GM18858 (cell line): Measurements from ENCODE around the gene NPAS3.

ENCODE experiments used
- ATAC-seq: cut with Tn5 transposase; IDR thresholded peaks from one replicate; pipeline ENCODE4 v1.9.1; 2021; ENCODE audit not compliant: unreplicated experiment

Gene NPAS3

DNA sequence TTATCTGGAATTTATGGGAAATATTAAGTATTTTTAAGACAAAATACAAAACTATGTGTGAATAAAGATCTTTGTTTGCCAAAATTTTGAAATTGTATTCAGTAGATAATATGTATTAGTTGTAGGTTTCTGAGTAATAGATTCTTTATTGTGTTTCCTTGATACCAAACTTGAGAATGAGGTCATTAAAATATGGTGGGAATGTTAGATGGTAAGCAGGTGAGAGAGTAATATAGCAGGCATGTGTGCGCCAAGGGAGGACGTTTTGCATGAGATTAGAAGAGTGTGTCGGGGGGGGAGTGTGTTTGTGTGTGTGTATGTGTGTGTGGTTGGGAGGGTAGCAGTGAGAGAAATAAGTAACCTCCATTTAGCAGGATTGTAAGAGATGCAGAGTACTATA lies 376.5 kb downstream of the NPAS3 start:
- ATAC-seq = no peak

DNA sequence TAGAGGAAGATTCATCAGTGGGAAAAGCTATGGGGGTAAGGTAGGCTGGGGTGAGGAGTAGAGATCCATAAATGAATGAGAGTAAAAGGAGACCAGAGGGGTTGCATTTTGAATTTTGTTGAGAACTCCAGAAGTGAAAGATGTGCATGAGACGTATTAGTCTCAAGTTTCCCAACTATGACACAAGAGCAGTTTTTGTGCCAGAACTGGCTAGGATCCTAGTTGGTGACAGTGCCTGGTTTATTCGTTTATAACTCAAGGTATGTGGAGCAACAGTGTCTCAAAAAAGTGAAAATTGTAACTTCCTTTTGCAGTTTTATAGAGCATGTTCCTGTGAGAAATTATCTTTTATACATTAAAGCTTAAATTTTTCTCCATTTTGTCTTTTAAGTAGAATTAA lies 377.0 kb downstream of the NPAS3 start:
- ATAC-seq = no peak

DNA sequence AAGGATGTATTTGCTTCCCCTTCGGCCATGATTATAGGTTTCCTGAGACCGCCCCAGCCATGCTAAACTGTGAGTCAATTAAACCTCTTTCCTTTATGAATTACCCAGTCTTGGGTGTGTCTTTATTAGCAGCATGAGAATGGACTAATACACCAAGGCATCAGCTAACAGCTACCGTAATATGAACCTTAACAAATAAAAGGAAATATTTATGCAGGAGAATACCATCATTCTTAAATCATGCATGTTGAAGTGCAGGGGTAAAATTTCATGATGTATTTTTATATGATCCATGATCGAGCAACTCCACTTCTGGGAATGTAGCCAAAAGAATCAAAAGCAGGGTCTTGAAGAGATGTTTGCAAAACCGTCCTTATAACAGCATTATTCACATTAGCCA lies 379.0 kb downstream of the NPAS3 start:
- no peak for ATAC-seq

DNA sequence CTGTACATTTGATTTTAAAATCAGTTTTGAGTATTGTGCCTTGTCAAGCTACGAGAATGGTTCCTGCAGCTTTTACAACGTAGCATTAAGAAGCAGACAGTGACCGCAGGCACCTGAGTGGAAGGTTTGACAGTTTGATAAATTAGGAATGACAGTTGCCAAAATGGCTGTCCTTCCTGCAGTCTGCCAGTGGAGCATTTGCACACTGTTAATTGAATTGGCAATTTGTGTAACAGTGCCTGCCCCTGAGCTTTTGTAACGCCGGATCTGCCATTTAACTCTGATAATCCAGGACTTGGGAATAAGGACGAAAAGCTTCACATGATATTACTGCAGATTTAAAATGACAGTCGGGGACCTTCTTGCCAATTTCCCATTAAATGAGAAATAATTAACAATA lies 385.3 kb downstream of the NPAS3 start:
- ATAC-seq = no peak

DNA sequence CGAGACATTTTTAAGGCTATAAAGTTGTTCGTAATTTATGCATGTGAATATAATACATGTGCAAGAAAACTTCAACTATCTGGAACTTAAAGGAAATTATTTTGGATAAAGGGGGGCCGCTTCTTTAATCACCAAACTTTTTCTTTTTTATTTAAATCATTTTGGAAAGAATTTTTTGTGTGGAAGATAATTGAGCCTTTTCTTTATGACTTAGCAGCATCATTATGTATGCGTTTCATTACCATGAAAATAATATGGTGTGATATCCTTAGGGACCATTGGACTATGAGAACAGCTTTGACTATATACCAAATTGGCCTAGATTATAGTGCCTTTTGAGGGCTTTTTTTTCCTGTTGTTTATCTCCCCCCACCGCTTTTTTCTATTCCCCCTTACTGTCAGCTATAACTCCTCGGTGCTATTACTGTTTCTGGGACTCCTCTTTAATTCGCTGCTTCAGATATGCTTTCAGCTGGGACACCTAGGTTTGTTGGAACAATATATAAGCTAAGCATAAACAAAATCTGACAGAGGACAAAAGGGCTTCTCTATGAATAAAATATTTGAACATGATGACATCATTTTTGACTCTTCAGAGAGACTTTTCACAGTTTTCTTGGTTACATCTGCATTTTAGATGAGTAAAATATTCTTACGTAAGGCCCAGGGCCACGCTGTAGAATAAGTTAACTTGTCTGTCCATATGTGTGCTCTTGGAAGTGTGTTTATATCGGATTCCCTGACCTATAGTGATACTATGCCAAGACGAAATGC lies 392.7 kb downstream of the NPAS3 start:
- no peak for ATAC-seq

DNA sequence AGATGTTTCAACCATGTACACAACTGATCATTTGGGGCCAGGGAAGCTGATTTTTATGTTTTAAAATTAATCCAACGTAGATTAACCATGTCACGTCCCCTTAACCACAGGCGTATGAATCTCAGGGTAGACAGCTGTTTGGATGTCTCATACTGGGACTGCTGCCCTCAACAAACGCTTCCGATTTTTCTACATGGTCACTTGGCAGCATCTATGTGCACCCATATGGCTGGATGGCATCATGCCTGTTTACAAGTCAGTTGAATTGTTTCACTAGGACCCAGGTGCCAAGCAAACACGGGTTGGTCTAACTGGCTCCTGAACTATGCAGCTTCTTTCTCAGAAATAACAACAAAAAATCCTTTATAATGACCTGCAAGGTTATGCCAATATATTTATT lies 393.8 kb downstream of the NPAS3 start:
- ATAC-seq = no peak

DNA sequence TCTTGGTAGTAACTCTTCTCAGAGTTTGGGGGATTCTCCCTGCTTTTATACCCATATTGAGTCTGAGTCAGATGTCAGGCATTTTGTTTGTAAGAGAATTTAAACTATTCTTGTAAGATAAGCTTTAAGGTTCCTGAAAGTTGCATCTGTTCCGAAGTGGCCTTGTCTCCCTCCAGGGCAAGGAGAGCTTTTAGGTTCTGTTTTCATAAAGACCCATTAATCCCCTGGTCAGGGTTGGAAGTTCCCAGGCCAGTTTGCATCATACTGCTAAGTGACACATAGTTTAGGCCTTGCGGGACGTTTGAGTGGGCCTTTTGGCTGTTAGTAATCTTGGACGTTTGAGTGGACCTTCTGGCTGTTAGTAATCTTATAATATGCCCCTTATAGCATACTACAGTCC lies 396.7 kb downstream of the NPAS3 start:
- no peak for ATAC-seq

DNA sequence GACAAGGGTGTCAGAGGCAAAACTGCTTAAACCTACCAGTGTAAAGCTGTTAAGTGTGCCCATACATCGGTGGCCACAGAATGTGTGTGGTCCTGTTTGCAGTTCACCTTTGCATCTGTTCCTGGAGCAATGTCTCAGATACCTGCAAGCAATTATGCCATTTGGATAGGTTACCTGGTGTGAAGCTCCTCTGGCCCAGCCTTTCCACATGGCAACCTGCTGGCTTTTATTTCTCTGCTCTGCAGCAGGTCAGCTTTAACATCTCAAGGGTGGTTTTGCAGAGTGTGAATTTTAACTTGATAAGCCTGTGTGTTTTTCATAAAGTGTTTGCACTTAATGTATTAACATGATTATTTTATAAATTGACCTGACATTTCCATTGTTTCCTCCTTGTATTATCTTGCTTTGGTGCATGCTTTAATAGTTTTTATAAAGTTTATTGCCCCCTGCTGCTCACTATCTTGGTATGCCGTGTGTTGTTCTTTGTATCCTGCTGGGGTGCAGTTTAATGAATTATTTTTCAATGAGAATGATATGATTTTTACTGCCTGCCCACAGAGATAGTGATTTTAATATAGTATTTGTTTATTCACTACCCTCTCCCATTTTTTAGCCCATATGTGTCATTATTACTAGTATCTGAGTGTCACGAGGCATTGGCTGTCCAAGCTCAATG lies 403.8 kb downstream of the NPAS3 start:
- no peak for ATAC-seq

DNA sequence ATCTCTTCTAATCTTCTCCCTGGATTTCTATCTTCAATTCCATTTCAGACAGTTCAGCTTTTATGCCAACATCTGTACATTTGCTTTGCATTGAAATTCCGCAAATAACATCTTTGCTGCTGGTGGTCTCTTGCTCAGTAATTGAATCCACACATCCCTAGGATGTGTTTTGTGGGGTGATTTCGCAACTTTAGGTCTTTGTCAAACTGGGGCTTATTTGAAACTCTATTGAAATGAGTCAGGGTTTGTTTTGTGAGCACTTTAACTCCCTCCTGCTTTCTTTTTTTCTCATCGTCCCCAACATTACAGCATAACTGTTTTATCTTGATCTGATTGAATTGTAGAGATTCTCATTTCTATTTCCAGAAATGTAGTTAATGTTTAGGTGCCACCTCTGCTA lies 404.3 kb downstream of the NPAS3 start:
- no peak for ATAC-seq

DNA sequence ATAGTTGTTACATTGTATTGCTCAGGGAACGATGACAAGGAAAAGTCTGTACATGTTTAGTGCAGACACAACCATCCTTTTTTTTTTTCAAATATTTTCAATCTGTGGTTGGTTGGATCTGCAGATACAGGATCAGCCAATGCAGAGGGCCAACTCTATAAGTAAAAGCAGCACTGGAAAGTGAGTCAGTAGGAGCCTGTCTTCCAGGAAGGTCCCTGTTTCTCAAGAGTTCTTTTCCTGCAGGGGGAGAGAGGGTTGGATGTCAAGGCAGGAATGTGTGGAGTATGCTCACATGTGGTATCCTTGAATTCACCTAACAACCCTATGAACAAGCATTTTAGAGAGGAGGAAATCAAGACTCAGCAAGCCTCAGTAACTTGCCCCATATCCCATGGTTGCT lies 409.1 kb downstream of the NPAS3 start:
- ATAC-seq = no peak

DNA sequence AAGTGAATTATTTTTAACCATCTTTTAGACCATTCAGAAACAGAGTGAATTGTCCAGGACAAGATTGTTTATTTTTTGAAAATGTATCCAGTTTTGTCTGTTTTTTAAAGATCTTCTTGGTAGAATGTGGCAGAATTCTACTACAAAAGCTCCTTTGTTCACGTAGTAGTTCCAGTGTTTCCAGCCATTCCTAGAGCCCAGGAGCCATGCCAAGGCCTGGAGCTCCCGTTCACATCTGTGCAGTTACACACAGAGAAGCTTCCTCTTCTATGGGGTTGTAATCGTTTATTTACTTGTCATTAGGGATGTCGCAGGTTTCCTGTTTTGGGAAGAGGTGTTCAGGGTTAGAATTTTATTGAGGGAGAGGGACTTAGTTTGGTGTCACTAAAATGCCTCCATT lies 409.8 kb downstream of the NPAS3 start:
- ATAC-seq = no peak

DNA sequence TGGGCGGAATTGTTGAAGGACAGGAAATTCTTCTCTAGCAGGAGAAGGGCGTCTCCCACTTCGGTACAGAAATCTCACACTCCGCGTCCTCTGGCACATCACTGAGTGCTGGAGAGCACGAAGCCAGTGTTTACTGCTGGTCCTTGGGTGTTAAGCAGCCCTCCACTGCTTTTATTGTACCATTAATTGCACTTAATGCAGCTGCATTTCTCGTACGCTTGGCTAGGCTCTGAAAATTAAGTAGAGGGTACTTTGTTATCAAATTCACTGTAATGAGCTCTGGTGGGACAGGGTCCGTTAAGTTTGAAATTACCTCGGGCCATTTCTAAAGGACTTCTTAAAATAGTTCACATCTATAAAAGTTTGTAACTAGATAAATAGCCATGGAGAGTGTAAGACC lies 411.2 kb downstream of the NPAS3 start:
- no peak for ATAC-seq

DNA sequence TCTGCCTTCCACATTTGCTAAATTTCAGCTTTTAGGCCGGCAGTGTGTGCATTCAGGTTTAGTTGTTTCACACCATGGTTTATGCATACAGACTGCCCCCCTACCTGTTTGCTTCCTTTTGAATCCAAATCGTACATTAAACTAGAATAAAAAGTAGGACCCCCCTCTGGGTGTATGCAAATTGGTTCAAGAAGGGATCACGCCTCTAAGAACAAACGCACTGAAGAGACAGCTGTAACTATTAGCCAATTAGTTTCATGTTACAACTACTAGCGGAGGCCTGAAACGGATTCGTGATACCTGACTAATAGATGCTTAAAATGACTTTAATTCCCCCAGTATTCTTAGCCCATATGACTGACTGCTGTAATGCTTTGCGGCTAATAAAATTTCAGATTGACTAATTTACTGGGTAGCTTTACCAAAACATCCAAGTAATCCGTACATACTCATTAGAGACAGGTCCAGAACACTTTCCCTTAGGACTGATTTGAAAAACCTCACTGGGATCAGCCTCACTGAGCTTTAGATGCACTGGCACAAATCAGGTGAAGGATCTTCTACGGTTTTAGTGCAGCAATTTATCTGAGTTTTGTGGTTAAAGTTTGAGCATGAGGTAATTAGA lies 411.8 kb downstream of the NPAS3 start:
- no peak for ATAC-seq

DNA sequence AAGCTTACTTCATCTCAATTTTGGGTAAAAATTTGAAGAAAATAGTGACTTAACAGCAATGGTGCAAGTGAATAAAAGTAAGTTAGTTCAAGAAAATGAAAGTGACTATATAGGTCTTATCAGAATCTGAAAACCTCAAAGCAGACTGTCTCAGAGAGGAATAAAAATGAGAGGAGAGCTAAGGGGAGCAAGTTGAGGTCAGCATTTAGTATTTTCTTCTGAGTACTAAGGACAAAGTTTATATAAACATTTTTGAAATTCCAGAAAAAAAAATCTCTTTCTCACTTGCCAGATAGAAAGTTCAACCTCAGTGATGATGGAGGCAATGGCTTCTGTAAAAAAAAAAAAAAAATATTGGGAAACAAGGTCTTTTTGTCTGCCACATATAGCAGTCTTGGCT lies 414.1 kb downstream of the NPAS3 start:
- ATAC-seq = no peak

DNA sequence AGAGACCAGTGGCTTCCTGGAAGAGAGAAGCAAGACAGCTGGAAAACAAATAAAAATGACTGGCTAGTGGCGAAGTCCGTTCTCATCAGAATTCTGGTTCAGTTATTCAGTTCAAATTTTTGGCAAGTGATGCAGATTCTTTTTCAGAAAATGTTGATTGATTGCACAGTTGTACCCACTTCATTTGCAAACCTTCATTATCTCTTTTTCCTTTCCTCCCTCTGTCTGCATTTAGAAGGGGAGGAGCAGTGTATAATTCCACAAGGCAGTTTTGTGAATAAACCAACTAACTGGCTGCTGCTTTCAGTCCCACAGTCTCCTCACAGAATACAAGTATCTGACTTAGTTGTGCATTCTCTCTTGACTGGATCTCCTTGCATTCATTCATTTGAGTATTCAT lies 417.5 kb downstream of the NPAS3 start:
- ATAC-seq = no peak

DNA sequence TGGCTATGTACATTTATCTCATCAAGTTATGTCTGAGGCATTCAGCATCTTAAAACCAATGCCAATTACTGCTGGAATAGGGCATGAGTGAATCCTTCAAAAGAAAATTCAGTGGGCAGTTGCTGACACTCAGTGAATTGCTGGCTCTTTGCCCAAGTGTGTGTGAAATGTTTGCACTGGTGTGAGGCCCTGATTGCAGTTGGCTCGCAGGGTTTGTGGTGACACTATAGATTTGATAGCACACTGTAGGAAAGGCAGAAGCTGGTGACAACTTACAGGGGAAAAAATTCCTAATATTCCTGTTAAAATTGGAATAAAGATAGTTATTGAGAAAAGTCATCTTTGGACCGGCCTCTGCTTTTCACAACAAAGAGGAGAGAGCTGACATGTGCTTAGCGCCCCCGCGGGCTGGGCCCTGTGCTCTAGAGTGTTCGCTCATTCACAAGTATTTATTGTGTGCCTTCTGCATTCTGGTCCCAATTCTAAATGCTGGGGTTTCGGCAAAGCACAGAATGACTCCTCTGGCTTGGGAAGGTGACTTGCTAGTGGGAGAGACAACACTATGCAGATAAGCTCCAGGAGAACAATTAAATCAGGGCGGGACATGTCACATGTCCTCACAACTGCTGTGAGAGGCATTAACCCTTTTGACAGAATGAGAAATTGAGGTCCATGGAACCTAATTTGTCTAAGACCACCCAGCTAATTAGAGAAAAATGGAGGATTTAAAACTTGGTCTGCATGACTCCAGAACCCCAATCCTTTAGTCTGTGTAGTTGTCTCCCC lies 418.7 kb downstream of the NPAS3 start:
- ATAC-seq = no peak

DNA sequence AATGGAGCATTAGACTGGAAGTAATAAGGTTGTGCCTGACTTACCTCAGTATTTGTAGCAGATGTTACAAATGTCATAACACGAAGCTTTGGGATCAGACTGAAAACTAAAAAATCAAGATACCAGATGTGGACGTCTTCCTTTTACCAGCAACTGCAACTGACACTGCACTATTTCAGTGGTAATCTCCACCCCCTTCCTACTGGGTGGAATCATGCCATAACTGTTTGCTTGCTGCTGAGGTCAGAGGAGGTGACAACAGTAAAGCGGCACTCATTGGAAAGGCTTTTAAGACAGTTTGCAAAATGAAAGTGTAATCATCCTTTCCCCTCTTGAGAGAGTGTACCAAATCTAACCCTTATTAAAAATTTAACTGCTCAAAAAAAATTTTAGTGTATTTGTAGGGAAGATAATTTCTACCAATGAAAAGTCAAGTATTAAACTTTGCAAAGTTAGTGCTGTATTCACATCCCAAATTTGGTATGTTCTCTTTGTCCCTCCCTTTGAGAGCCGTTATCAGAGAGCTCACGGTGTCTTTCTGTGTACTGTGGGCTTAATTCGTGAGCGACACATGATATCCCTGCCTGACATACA lies 420.7 kb downstream of the NPAS3 start:
- no peak for ATAC-seq

DNA sequence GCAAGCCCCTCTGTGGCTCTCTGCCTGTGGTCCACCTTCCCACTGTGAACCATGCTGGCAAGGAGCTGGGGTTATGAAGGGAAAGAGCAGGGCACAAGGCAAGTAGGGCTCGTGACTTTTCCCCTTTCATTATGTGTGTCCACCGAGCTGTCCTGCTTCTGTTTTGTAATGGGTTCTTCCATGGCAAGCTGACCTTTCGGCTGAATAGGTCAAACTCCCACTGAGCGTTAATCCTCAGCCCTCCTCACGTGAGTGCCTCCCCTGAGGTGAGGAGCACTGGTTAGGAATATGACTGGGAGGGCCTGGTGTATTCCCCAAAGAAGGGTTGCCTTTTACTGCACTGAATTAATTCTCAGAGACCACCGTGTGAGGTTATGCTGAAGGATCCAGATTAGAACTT lies 424.3 kb downstream of the NPAS3 start:
- ATAC-seq = no peak

DNA sequence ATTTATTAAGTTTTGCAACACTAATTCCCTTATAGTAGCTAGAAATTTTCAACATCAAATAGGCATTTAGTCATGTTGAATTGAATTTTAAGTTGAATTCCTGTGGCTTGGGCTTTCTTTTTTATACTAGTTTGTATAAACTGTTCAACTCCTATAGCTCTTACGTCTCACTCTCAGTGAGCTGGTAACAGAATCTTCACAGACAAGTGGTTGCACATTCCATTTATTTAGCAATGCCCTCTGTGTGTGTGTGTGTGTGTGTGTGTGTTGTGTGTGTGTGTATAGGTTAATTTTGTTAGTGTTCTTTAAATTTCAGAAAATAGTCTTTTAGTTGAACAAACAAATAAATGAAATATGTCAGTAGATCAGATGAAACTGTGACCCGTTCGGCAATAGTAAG lies 425.0 kb downstream of the NPAS3 start:
- no peak for ATAC-seq

DNA sequence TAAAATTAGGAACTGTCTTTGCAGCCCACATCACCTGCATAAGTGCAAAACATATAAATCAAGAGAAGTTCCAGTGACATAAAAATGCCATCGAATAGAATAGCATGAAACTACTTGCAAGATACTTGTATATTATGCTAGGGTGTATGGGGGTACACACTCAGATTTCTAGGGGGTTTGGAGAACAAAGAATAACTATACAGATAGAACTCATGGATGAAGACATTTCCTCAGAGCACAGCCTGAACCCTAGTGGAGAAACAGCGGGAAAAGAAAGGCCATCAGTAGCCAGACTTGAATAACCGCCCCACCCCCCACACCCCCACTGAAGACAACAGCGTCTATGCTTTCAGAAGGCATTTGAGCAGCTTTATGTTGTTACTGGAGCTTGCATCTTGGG lies 425.8 kb downstream of the NPAS3 start:
- ATAC-seq = no peak

DNA sequence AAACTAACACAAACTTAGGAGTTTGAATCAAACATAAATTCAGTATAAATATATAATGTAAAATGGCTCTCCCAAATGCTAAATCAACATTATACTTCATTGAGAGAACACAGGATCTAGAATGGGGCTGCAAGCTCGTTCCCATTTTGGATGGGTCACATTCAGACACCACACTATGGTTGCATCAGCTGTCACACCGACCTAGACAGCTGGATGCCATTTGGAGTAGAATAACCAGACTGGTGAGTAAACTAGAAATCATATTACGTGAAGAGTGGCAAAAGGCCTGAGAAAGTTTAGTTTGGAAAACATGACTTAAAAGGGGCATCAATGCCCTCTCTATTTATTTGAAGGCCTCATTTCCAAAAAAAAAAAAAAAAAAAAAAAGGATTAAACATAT lies 430.4 kb downstream of the NPAS3 start:
- ATAC-seq = no peak
